Prostate gland (tissue), 2 donors: ENCODE measurements around the gene SPTBN4.

Source experiments
- CTCF ChIP-seq, 4 experiments: fragments of 200-600 bp in 2 of 4; fragments of 450-650 bp in 2 of 4; sonication (generic) in 2 of 4; IDR thresholded peaks; 1 replicate in 3 of 4; 2 replicates in 1 of 4; pipeline ENCODE4 v1.5.1; 2016 to 2019; ENCODE audit warnings: antibody characterized with exemption in 4 of 4, mild to moderate bottlenecking in 2 of 4, moderate library complexity in 2 of 4
- POLR2A ChIP-seq: fragments of 450-650 bp; IDR thresholded peaks from one replicate; pipeline ENCODE4 v1.6.1; 2016; ENCODE audit warnings: antibody characterized with exemption, mild to moderate bottlenecking

DNA sequence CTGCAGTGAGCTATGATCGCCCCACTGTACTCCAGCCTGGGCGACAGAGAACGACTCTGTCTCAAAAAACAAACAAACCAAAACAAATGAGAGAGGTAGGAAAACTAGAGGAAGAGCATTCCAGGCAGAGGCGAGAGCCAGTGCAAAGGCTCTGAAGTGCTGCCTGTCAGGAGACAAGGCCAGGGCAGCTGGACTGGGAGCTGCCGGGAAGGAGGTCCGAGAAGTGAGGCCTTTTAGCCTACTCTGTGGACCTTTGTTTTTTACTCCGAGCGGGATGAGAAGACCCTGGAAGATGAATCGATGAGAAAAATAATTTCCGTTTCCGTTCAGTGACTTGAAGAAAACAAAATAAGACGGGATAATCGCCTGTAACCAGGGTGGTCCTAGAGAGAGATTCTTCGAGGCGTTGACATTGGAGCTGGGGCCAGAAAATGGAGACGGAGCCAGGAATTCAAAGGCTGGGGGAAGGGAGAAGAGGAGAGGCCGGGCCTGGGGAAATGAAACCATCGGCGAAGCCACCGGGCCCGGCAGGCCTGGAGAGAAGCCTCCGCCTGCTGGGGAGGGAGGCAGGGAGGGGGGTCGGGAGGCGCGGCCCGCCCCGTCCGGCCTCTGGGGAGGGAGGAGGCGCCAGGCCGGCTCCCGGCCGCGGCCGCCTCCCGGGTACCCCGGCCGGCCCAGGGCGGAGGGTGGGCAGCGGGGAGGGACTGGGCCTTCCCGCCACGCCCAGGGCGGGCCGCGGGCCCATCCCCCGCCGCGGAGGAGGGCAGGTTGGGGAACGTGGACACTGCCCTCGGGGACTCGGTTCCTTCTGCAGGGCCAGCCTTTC is 33.2 kb upstream of the SPTBN4 start:
- peak in 2 of 4 experiments; percentile 17 to 22 for TF ChIP-seq CTCF (IDR thresholded peaks at IDR 0.05)
- TF ChIP-seq POLR2A, result peak; percentile 51
